DOHH2 (cell line): Measurements from ENCODE around the gene C19orf67.

Source experiments
- H3F3A ChIP-seq: fragments of 200-600 bp; sonication (generic), shearing (Covaris generic); 2 replicates; pipeline ENCODE4 v1.6.0; 2016; ENCODE audit warnings: antibody characterized with exemption, mild to moderate bottlenecking; ENCODE audit not compliant: control insufficient read depth, insufficient read depth
- H3K27ac ChIP-seq: fragments of 200-600 bp; sonication (generic); 2 replicates; pipeline ENCODE4 v1.5.1; 2014; ENCODE audit warnings: low read depth, mild to moderate bottlenecking, low read length, moderate library complexity
- H3K27me3 ChIP-seq: fragments of 200-600 bp; sonication (generic); 2 replicates; pipeline ENCODE4 v1.6.1; 2014; ENCODE audit warnings: mild to moderate bottlenecking, low read length, mixed read lengths; ENCODE audit not compliant: control insufficient read depth
- H3K36me3 ChIP-seq: fragments of 200-600 bp; sonication (generic); 2 replicates; pipeline ENCODE4 v1.6.1; 2014; ENCODE audit warnings: mild to moderate bottlenecking, low read length, moderate library complexity, mixed read lengths; ENCODE audit not compliant: control insufficient read depth
- H3K4me1 ChIP-seq: fragments of 200-600 bp; sonication (generic); 2 replicates; pipeline ENCODE4 v1.6.1; 2014; ENCODE audit warnings: mild to moderate bottlenecking, low read length, mixed read lengths; ENCODE audit not compliant: control insufficient read depth
- H3K4me2 ChIP-seq: fragments of 200-600 bp; sonication (generic); 2 replicates; pipeline ENCODE4 v1.6.0; 2014; ENCODE audit warnings: mild to moderate bottlenecking, low read length, moderate library complexity
- H3K4me3 ChIP-seq: fragments of 200-600 bp; sonication (generic); 2 replicates; pipeline ENCODE4 v1.5.1; 2014; ENCODE audit warnings: mild to moderate bottlenecking, low read length, mixed read lengths
- H3K79me2 ChIP-seq: fragments of 200-600 bp; sonication (generic); 2 replicates; pipeline ENCODE4 v1.6.1; 2014; ENCODE audit warnings: mild to moderate bottlenecking, low read length, mixed read lengths; ENCODE audit not compliant: control insufficient read depth
- H3K9me2 ChIP-seq: fragments of 200-600 bp; sonication (generic); replicated peaks from 2 replicates; pipeline ENCODE4 v1.6.1; 2014; ENCODE audit warnings: mild to moderate bottlenecking, low read length, mixed read lengths; ENCODE audit not compliant: control insufficient read depth
- H3K9me3 ChIP-seq: fragments of 200-600 bp; sonication (generic); 2 replicates; pipeline ENCODE4 v1.6.1; 2014; ENCODE audit warnings: antibody characterized with exemption, low read length, mixed read lengths; ENCODE audit not compliant: control insufficient read depth, insufficient read depth
- H4K20me1 ChIP-seq: fragments of 200-600 bp; sonication (generic); 2 replicates; pipeline ENCODE4 v1.6.0; 2014; ENCODE audit warnings: low read depth, mild to moderate bottlenecking, antibody characterized with exemption, low read length, moderate library complexity; ENCODE audit not compliant: control insufficient read depth, insufficient read depth
- EZH2phosphoT487 ChIP-seq: fragments of 200-600 bp; sonication (generic); IDR thresholded peaks from 2 replicates; pipeline ENCODE4 v1.6.1; 2017; ENCODE audit warnings: borderline replicate concordance, mild to moderate bottlenecking, antibody characterized with exemption, low read length, moderate library complexity, mixed read lengths
- TF ChIP-seq, protein P1 (sequence below): fragments of 200-600 bp; sonication (generic); IDR thresholded peaks from one replicate; pipeline ENCODE4 v1.5.1; 2014; ENCODE audit warnings: antibody characterized with exemption, mild to moderate bottlenecking, low read depth, low read length; ENCODE audit not compliant: poor library complexity, severe bottlenecking

C19orf67 gene

DNA sequence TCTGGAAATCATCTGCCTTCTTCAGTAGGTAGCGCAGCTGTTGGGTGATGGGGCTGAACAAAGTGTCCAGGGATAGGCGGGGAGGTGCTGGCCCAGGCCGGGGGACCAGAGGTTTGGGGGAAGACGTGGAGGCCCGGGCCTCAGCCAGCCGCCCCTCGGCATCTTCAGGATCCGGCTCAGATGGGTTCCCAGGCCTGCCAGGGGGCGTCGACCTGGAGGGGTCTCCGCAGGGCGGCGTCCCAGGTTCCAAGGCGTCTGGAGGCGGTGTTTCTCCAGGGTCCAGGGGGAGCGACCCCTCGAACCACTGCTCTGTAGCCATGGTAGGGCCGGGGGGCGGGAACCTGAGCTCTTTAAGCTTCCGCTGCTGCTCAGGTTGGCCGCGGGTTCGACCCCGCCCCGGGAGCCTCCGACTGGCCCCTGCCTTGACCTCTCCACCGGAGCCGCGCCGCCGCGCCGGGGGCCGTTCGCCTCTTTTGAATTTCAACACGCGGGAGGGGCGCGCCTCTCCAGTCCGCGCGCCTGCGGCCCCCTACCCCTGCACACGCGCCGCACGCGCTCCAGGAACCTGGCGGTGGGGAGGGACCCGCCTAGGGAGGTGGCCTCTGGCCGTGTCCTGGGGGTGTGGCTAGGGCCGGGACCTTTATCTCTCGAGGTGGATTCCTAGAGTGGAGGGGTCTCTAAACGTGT lies at the start of gene C19orf67:
Gene C19orf67, minus strand, starts transcription at position 475 of the 687 bp plus-strand sequence. Its CDS starts 156 bp downstream, at position 319.
- H3K27me3 ChIP-seq: no peaks in the 10 kb centered on the region
- peaks cover 9% of the 10 kb centered on the region; the same call in 1 of the 2 replicates for H3F3A ChIP-seq
- no peaks in the 10 kb centered on the region for H3K9me2 ChIP-seq
- H3K9me3 ChIP-seq: no peaks in the 10 kb centered on the region
- H3K4me2 ChIP-seq: no peak within 1 kb of the TSS
- H3K36me3 ChIP-seq: peaks cover 31% of the 10 kb centered on the region
- no peaks in the 10 kb centered on the region for H4K20me1 ChIP-seq
- no peak within 1 kb of the TSS for H3K4me3 ChIP-seq
- TF ChIP-seq EZH2phosphoT487: no peak
- TF ChIP-seq, protein P1, sequence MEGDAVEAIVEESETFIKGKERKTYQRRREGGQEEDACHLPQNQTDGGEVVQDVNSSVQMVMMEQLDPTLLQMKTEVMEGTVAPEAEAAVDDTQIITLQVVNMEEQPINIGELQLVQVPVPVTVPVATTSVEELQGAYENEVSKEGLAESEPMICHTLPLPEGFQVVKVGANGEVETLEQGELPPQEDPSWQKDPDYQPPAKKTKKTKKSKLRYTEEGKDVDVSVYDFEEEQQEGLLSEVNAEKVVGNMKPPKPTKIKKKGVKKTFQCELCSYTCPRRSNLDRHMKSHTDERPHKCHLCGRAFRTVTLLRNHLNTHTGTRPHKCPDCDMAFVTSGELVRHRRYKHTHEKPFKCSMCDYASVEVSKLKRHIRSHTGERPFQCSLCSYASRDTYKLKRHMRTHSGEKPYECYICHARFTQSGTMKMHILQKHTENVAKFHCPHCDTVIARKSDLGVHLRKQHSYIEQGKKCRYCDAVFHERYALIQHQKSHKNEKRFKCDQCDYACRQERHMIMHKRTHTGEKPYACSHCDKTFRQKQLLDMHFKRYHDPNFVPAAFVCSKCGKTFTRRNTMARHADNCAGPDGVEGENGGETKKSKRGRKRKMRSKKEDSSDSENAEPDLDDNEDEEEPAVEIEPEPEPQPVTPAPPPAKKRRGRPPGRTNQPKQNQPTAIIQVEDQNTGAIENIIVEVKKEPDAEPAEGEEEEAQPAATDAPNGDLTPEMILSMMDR: no peak
- peaks cover 15% of the 10 kb centered on the region for H3K79me2 ChIP-seq
- H3K4me1 ChIP-seq: peaks cover 22% of the 10 kb centered on the region
- no peak within 1 kb of the TSS for H3K27ac ChIP-seq

DNA sequence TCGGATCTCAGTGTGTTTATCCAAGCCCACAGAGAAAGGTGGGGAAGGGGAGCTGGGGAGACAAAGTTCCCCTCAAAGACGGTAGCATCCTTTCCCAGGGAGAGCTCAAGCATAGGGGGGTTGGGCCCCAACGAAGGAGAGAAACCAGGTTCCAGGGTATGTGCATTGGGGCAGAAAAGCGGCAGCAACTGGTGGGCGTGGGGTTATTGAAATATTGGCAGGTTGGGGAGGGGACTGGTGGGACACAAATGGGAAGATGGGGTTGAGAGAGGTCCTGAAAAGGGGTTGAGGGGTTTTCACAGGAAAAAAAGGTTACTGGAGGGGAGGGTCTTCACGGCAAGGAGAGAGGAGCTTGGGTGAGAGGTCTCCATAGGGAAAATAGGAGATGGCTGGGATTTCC lies 49.8 kb upstream of the C19orf67 start:
- H4K20me1 ChIP-seq: peaks cover 11% of the 10 kb centered on the region
- peaks cover 41% of the 10 kb centered on the region for H3K36me3 ChIP-seq
- no peaks in the 10 kb centered on the region for H3K9me3 ChIP-seq
- H3F3A ChIP-seq: 0 out of 2 replicates have a peak, but pooled peaks cover 3% of the 10 kb centered on the region
- H3K4me1 ChIP-seq: peaks cover 27% of the 10 kb centered on the region
- H3K79me2 ChIP-seq: peaks cover 64% of the 10 kb centered on the region
- no peaks in the 10 kb centered on the region for H3K27me3 ChIP-seq
- H3K4me3 ChIP-seq: peak overlapping the region; percentile 94
- peak overlapping the region; percentile 60 for H3K27ac ChIP-seq
- TF ChIP-seq, protein P1: no peak
- TF ChIP-seq EZH2phosphoT487: no peak
- no peaks in the 10 kb centered on the region for H3K9me2 ChIP-seq
- H3K4me2 ChIP-seq: peak overlapping the region; percentile 91

DNA sequence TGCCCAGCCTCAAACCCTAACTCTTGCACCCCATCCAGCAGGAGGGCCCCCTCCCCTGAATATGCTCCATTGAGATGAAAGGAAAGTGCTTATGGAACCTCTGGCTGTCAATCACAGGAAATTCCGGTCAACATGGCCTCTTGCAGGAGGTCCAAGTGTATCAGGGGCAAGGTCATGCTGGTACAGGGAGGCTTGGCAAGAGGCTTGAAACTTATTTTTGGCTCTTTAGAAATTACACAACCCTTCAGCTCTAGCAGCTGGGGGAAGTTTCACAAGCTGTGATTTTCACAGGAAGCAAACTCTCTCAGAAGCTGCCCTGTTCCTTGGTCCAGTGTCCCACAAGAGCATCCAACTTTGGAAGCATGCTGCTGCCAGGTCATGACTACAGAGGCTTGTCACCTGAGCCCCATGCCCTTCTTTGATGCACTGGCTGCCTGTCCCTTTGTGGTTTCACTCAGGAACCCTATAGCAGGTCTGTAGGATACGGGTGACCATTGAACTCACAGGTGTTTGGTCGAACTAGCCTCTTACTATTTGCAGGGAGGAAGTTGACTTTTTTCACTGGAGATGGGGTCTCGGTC lies 42.4 kb upstream of the C19orf67 start:
- H3K36me3 ChIP-seq: peaks cover 76% of the 10 kb centered on the region
- no peak overlapping the region for H3K4me3 ChIP-seq
- peaks cover 6% of the 10 kb centered on the region; the same call in 1 of the 2 replicates for H3F3A ChIP-seq
- no peaks in the 10 kb centered on the region for H3K9me3 ChIP-seq
- peaks cover 48% of the 10 kb centered on the region for H3K79me2 ChIP-seq
- no peaks in the 10 kb centered on the region for H3K27me3 ChIP-seq
- H3K9me2 ChIP-seq: no peaks in the 10 kb centered on the region
- no peak overlapping the region for H3K27ac ChIP-seq
- peaks cover 8% of the 10 kb centered on the region for H4K20me1 ChIP-seq
- TF ChIP-seq EZH2phosphoT487: no peak
- TF ChIP-seq, protein P1: no peak
- H3K4me1 ChIP-seq: peaks cover 19% of the 10 kb centered on the region
- H3K4me2 ChIP-seq: no peak overlapping the region
